HG02763 (cell line): ENCODE results near the gene PLK3.
"Not testable (repeated sequence)": the region's sequence is repeated elsewhere in the genome, so short reads cannot be mapped to it uniquely, and the experiment has no call there.

Experiments used
- ATAC-seq: cut with Tn5 transposase; IDR thresholded peaks from one replicate; pipeline ENCODE4 v1.9.1; 2021; ENCODE audit warnings: mild to moderate bottlenecking, moderate library complexity; ENCODE audit not compliant: unreplicated experiment

PLK3 gene

GRCh38 chr1:44808063-44808937 lies 8.1 kb downstream of the PLK3 start, which contains the start of gene BTBD19:
TSS of gene BTBD19 (plus strand) at chr1:44808523. CDS start at chr1:44808821, 298 bp downstream.
- peak; percentile 30 for ATAC-seq

GRCh38 chr1:44808938-44809917 lies 9.1 kb downstream of the PLK3 start:
- ATAC-seq, result peak; percentile 38

- ATAC-seq, result no peak
Observed at GRCh38 chr1:44810101-44810761, 10.1 kb downstream of the PLK3 start.

GRCh38 chr1:44810762-44811105 lies 10.6 kb downstream of the PLK3 start:
- ATAC-seq, result not testable (repeated sequence)

- ATAC-seq, result no peak
Observed at GRCh38 chr1:44811234-44811633, 11.1 kb downstream of the PLK3 start.

GRCh38 chr1:44812822-44813543 lies 12.8 kb downstream of the PLK3 start:
- ATAC-seq, result no peak

- not testable (repeated sequence) for ATAC-seq
Observed at GRCh38 chr1:44815926-44816325, 15.7 kb downstream of the PLK3 start.

GRCh38 chr1:44817307-44817706 lies 17.1 kb downstream of the PLK3 start:
- ATAC-seq, result no peak

- ATAC-seq, result no peak
Observed at GRCh38 chr1:44817771-44818495, 17.8 kb downstream of the PLK3 start.

GRCh38 chr1:44819196-44819607 lies 19.0 kb downstream of the PLK3 start:
- peak; percentile 4 for ATAC-seq

- ATAC-seq, result peak; percentile 75
Observed at GRCh38 chr1:44819608-44820327, 19.6 kb downstream of the PLK3 start.

- no peak for ATAC-seq
Observed at GRCh38 chr1:44820328-44821239, 20.4 kb downstream of the PLK3 start.

- ATAC-seq, result no peak
Observed at GRCh38 chr1:44821240-44821715, 21.1 kb downstream of the PLK3 start.

- ATAC-seq, result no peak
Observed at GRCh38 chr1:44822131-44822701, 22.0 kb downstream of the PLK3 start.

GRCh38 chr1:44822981-44823451 lies 22.8 kb downstream of the PLK3 start:
- ATAC-seq, result no peak

- not testable (repeated sequence) for ATAC-seq
Observed at GRCh38 chr1:44824392-44824791, 24.2 kb downstream of the PLK3 start.
